DOHH2 (cell line): ENCODE data around the gene TLL2.

Experiments used
- H3F3A ChIP-seq: fragments of 200-600 bp; sonication (generic), shearing (Covaris generic); 2 replicates; pipeline ENCODE4 v1.6.0; 2016; ENCODE audit warnings: antibody characterized with exemption, mild to moderate bottlenecking; ENCODE audit not compliant: control insufficient read depth, insufficient read depth
- H3K27ac ChIP-seq: fragments of 200-600 bp; sonication (generic); 2 replicates; pipeline ENCODE4 v1.5.1; 2014; ENCODE audit warnings: low read depth, mild to moderate bottlenecking, low read length, moderate library complexity
- H3K27me3 ChIP-seq: fragments of 200-600 bp; sonication (generic); 2 replicates; pipeline ENCODE4 v1.6.1; 2014; ENCODE audit warnings: mild to moderate bottlenecking, low read length, mixed read lengths; ENCODE audit not compliant: control insufficient read depth
- H3K36me3 ChIP-seq: fragments of 200-600 bp; sonication (generic); 2 replicates; pipeline ENCODE4 v1.6.1; 2014; ENCODE audit warnings: mild to moderate bottlenecking, low read length, moderate library complexity, mixed read lengths; ENCODE audit not compliant: control insufficient read depth
- H3K4me1 ChIP-seq: fragments of 200-600 bp; sonication (generic); 2 replicates; pipeline ENCODE4 v1.6.1; 2014; ENCODE audit warnings: mild to moderate bottlenecking, low read length, mixed read lengths; ENCODE audit not compliant: control insufficient read depth
- H3K4me2 ChIP-seq: fragments of 200-600 bp; sonication (generic); 2 replicates; pipeline ENCODE4 v1.6.0; 2014; ENCODE audit warnings: mild to moderate bottlenecking, low read length, moderate library complexity
- H3K4me3 ChIP-seq: fragments of 200-600 bp; sonication (generic); 2 replicates; pipeline ENCODE4 v1.5.1; 2014; ENCODE audit warnings: mild to moderate bottlenecking, low read length, mixed read lengths
- H3K79me2 ChIP-seq: fragments of 200-600 bp; sonication (generic); 2 replicates; pipeline ENCODE4 v1.6.1; 2014; ENCODE audit warnings: mild to moderate bottlenecking, low read length, mixed read lengths; ENCODE audit not compliant: control insufficient read depth
- H3K9me2 ChIP-seq: fragments of 200-600 bp; sonication (generic); replicated peaks from 2 replicates; pipeline ENCODE4 v1.6.1; 2014; ENCODE audit warnings: mild to moderate bottlenecking, low read length, mixed read lengths; ENCODE audit not compliant: control insufficient read depth
- H3K9me3 ChIP-seq: fragments of 200-600 bp; sonication (generic); 2 replicates; pipeline ENCODE4 v1.6.1; 2014; ENCODE audit warnings: antibody characterized with exemption, low read length, mixed read lengths; ENCODE audit not compliant: control insufficient read depth, insufficient read depth
- H4K20me1 ChIP-seq: fragments of 200-600 bp; sonication (generic); 2 replicates; pipeline ENCODE4 v1.6.0; 2014; ENCODE audit warnings: low read depth, mild to moderate bottlenecking, antibody characterized with exemption, low read length, moderate library complexity; ENCODE audit not compliant: control insufficient read depth, insufficient read depth
- EZH2phosphoT487 ChIP-seq: fragments of 200-600 bp; sonication (generic); IDR thresholded peaks from 2 replicates; pipeline ENCODE4 v1.6.1; 2017; ENCODE audit warnings: borderline replicate concordance, mild to moderate bottlenecking, antibody characterized with exemption, low read length, moderate library complexity, mixed read lengths
- TF ChIP-seq, protein P1 (sequence below): fragments of 200-600 bp; sonication (generic); IDR thresholded peaks from one replicate; pipeline ENCODE4 v1.5.1; 2014; ENCODE audit warnings: antibody characterized with exemption, mild to moderate bottlenecking, low read depth, low read length; ENCODE audit not compliant: poor library complexity, severe bottlenecking

TLL2 gene

DNA sequence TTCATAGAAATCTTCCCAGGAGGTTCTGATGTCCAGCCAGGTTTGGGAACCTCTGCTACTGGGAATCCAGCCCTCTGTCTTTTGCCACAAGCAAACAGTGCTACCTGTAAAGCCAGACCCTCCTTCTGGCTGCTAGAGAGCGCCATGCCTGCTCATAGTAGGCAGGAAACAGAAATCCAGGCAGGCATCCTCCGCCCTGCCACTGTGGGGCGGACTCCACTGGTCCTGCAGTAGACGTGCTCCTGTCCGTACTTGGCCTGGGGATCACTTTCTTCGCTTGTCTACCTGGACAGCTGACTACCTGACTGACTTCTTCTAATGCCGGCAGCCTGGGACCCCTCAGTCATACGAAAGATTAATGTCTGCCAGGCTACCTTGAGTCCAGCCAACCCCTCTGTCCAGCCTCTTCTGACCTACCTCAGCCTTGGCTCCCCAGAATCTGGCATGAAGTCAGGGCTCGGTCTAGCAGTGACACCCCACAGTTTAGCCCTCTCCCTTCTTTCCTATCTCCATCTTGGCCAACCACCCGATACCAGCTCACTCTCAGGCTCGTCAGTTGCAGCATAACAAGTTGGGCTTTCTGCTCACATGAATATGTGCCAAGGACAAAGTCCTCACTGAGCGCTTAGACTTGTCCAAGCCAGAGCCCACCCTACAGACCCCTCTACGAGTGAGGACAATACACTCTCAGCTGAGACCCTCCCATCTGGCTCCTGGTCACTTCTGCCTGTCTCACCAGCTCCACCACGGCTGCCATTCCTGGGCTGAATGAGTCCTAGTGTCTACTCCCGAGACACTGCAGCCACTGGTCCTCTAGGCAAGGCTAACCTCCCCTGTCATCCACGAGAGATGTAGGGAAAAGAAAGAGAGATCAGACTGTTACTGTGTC is 111.1 kb downstream of the TLL2 start:
- no peak overlapping the region for H3K4me2 ChIP-seq
- no peaks in the 10 kb centered on the region for H3K79me2 ChIP-seq
- no peaks in the 10 kb centered on the region for H3K9me2 ChIP-seq
- H3K9me3 ChIP-seq, result no peaks in the 10 kb centered on the region
- TF ChIP-seq, protein P1, sequence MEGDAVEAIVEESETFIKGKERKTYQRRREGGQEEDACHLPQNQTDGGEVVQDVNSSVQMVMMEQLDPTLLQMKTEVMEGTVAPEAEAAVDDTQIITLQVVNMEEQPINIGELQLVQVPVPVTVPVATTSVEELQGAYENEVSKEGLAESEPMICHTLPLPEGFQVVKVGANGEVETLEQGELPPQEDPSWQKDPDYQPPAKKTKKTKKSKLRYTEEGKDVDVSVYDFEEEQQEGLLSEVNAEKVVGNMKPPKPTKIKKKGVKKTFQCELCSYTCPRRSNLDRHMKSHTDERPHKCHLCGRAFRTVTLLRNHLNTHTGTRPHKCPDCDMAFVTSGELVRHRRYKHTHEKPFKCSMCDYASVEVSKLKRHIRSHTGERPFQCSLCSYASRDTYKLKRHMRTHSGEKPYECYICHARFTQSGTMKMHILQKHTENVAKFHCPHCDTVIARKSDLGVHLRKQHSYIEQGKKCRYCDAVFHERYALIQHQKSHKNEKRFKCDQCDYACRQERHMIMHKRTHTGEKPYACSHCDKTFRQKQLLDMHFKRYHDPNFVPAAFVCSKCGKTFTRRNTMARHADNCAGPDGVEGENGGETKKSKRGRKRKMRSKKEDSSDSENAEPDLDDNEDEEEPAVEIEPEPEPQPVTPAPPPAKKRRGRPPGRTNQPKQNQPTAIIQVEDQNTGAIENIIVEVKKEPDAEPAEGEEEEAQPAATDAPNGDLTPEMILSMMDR, result no peak
- TF ChIP-seq EZH2phosphoT487, result no peak
- H3K36me3 ChIP-seq, result no peaks in the 10 kb centered on the region
- H3K27ac ChIP-seq, result no peak overlapping the region
- H3K27me3 ChIP-seq, result peaks cover 38% of the 10 kb centered on the region
- no peak overlapping the region for H3K4me3 ChIP-seq
- no peaks in the 10 kb centered on the region for H3F3A ChIP-seq
- H3K4me1 ChIP-seq, result no peaks in the 10 kb centered on the region
- H4K20me1 ChIP-seq, result no peaks in the 10 kb centered on the region

DNA sequence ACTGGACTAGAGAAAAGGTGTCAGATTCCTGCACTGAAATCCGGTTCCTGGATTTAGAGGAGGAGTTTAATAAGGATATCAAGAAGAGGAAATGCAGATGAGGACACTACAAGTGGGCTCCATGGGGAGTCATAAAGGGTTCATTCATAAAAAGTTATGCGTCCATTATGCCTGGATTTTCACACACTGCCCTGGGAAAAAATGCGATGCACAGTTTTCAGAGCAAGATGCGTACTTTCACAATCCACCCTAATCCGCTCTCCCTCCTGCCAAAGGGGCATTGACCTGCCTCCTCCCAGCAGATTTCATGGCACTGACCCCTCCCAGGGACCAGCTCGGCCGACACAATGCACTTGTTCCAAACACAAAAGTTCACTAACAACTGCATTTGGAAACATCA is 112.7 kb downstream of the TLL2 start:
- no peak overlapping the region for H3K27ac ChIP-seq
- no peak overlapping the region for H3K4me3 ChIP-seq
- H3K9me2 ChIP-seq, result no peaks in the 10 kb centered on the region
- H4K20me1 ChIP-seq, result no peaks in the 10 kb centered on the region
- H3K9me3 ChIP-seq, result no peaks in the 10 kb centered on the region
- no peaks in the 10 kb centered on the region for H3K36me3 ChIP-seq
- no peaks in the 10 kb centered on the region for H3K4me1 ChIP-seq
- no peak overlapping the region for H3K4me2 ChIP-seq
- no peaks in the 10 kb centered on the region for H3F3A ChIP-seq
- H3K27me3 ChIP-seq, result peaks cover 41% of the 10 kb centered on the region
- TF ChIP-seq, protein P1, result no peak
- TF ChIP-seq EZH2phosphoT487, result no peak
- no peaks in the 10 kb centered on the region for H3K79me2 ChIP-seq

- Histone ChIP-seq H3K4me1 (no peaks in the 10 kb centered on the region), H3K27me3 (peaks cover 37% of the 10 kb centered on the region), H3K4me2 (no peak overlapping the region), H3K4me3 (no peak overlapping the region), H3K9me2 (no peaks in the 10 kb centered on the region), H3K79me2 (no peaks in the 10 kb centered on the region), H3F3A (no peaks in the 10 kb centered on the region), H3K27ac (no peak overlapping the region), H3K36me3 (no peaks in the 10 kb centered on the region), H3K9me3 (no peaks in the 10 kb centered on the region), H4K20me1 (no peaks in the 10 kb centered on the region)
- no peak for TF ChIP-seq EZH2phosphoT487
- TF ChIP-seq, protein P1, result no peak
These were observed 113.3 kb downstream of the TLL2 start for GRCh38 chr10:96400465-96400864.
